Measurements from ENCODE around the gene MYOG.
A peak's percentile ranks its signal among the peaks of the same experiment; 100 is the strongest.

Gene MYOG

DNA sequence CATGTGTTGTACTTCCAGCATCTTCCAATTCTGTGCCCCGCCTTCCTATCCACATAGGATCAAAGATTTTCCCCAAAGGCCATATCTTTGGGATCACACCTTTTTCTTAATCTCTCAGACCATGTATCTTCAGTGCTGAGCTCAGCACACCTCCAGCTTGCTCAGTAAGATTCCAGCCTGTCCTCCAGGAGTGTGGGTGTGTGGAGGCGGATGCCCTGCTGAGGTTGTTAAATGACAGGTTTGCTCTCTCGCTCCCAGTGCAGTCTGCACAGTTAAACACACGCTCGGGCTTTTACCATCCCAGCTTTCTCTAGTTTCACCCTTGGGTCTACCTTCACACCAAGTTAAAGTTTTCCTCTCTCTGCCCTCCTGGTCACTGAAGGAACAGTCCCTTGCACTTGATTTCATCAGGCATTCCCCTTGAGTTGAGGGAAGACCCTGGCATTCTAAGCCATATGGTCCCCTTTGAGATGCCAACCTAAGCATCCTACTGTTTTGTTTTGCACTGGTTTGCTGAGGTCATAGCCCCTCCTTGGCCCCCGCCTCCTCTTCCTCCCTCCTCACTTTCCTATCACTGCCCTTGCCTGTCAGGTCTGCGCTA is 13.7 kb downstream of the MYOG start:
- DNase-seq, result no peak

DNA sequence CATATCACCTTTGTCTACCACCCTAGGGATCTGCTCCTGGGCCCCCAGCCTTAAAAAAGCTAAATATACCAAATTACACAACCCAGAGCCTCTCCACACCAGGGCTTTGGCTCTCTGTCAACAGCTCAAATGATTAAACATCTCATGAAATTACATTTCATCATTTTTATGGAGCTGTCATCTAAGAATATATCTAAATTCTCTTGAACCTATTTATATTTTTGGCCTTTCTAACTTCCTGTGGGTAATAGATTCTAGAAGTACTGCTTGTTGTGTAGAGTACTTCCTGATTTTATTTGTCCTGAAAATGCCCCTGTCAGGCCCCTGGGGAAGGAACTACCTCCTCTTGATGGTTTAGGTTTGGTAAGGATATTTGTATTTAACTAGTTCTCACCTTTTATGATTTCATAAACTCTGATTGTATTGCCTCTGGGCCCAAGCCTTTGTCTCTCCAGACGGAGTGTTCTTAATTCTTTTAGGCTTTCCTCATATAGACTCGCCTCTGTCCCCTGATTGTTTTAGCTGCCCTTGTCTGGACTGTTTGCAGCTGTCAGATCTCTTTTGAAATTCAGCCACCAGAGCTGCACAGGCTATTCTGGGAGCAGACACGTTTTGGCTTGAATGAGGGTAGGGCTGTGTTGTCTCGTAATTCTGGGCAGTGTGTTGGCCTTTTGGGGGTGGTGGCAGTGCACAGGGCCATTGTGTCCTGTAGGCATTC is 16.6 kb downstream of the MYOG start:
- no peak for DNase-seq

DNA sequence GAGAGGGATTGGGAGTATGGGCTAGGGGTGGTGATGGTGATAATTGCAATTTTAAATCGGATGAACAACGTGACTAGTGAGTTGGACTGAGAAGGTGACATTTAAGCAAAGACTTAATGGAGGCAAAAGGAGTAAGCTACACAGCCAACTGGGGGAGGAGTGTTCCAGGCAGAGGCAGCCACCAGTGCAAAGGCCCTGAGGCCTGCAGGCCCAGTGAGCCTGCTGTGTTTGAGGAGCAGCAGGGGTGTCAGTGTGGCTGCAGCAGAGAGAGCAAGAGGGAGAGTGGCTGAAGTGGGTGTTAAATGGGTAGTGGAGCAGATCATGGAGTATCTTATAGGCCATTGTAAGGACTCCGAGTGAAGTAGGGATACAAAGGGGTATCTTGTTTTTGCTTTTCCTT is 18.8 kb downstream of the MYOG start:
- no peak for DNase-seq

DNA sequence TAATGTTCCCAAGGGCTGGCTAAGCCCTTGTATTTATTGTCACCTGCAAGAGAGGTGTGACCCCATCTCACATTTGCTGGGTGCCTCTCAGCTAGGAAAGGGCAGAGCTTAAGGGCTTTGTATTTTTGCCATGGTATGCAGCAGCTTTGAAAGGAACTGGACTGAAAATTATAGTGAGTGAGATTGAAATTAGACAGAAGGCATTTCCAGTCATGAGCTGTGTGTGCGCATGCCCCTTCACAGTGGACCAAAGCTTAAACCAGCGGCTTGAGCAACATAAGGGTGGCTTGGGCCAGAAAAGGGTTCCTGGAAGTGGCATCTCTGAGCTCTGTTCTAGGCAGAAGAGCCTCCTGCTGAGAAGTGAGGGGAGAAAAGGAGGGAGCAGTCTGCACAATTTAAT is 19.8 kb downstream of the MYOG start:
- DNase-seq, result no peak

GRCh38 chr1:203065191-203065590 is 20.6 kb downstream of the MYOG start:
- no peak for DNase-seq

- DNase-seq, result no peak
Measured at GRCh38 chr1:203063287-203063686, 22.5 kb downstream of the MYOG start.

- no peak for DNase-seq
Measured at GRCh38 chr1:203060115-203060514, 25.7 kb downstream of the MYOG start.

DNA sequence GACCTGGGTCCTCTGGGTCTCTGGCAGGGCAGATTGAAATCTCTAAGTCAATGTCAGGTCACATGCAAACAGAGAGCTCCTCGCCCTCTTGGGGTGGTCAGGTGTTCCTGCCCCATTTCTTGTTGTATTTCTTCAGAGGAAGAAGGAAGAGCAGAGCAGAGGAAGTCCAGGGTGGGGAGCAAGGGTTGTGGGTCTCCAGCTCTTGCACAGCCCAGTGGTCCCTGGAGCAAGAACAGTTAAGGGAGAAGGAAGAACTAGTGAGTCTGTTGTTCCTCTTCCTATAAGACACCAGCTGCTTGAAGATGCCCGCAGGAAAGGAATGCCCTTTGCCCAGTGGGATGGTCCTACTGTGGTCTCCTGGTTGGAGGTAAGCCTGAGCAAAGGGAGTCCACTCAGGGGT is 26.3 kb downstream of the MYOG start:
- no peak for DNase-seq

- no peak for DNase-seq
Measured at GRCh38 chr1:203058676-203058935, 27.2 kb downstream of the MYOG start.

DNA sequence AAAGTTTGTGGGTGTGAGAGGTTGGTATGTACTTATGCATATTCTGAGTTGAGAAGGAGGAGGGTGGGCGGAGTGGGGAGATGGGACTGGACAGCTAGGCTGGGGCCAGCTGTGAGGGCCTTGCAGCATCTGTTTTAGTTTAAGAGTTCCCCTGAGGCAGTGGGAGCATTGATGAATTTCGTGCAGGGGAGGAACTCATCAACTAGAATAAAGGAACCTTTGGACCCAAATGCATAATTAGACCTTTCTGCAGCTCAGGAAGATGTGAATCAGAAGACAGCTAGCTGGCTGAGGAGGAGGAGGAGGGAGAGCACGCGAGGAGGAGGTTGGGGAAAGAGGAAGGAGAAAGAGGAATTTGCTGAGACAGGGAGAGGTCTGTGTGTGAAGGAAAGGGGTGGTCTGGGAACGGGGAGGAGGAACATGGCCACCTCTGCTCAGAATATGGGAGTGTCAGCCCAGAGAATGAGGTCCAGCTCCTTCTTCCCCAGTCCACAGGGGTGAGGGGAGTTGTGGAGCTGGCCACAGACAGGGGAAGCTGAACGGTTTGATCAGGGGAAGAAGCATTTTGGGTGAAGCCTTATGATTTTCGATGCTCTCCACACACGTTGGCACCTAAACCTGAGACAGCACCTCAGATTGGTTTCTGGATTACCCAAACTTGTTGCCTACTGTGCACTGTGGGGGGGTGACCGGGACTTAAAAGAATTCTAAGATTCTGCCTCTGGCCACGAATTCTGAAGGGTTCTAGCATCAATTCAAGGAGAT is 27.7 kb downstream of the MYOG start:
- DNase-seq, result no peak

DNA sequence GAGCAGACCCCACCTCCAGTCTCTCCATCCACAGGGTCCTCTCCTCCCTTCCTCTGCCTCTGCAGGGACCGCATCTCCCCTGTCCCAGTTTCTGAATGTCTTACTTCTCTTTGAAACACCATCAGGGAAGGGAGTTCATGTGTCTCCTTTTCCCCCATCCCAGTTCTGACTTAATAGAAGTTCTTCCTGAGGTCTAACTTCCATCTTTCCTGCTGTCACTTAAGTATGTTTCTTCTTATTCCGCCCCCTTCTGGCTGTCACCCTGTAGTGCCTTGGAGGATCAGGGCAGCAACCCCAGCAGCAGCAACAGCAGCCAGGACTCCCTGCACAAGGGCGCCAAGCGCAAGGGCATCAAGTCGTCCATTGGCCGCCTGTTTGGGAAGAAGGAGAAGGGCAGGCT is 29.3 kb downstream of the MYOG start:
- DNase-seq, result no peak

GRCh38 chr1:203056012-203056411 is 29.8 kb downstream of the MYOG start:
- no peak for DNase-seq

DNA sequence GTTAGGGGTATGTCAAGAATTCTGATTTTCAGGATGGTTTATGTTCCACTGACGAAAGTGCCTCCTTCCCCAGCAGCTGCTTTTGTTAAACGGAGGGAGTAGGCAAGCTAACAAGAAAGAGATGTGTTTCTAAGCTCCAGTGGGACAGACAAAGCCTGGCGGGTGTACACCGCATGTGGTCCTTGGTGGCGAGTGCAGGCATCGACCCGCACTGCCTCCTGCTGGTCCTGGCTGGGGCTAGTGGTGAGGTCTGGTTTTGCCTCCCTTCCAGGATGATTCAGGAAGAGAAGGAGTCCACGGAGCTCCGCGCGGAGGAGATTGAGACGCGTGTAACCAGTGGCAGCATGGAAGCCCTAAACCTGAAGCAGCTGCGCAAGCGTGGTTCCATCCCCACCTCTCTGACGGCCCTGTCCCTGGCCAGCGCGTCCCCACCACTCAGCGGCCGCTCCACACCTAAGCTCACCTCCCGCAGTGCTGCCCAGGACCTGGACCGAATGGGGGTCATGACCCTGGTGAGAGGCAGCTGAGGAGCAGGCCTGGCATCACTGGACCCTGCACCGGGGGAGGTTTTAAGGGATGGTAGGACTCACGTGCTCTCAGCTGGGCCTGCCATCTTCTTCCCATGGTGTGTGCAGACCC is 30.5 kb downstream of the MYOG start:
- DNase-seq, result no peak

- no peak for DNase-seq
Measured at GRCh38 chr1:203054642-203055041, 31.2 kb downstream of the MYOG start.

DNA sequence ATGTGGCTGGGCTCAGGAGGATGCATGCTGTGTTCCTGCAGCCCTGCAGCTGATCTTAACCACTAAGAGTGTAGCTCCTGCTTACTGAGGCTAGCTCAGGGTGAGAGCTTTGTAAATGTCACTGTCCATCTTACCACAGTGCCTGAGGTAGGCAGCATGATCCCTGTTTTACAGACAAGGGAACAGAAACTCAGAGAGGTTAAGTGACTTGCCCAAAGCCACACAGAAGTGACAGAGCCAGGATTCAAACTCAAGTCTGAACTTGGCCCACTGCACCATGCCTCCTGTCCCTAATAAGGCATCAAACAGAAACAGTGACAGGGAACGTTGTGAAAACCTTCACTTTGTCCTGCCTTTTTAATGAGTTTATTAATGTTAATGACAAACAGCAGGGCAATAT is 31.6 kb downstream of the MYOG start:
- DNase-seq, result no peak

- no peak for DNase-seq
Measured at GRCh38 chr1:203052601-203053000, 33.2 kb downstream of the MYOG start.

GRCh38 chr1:203051841-203052324 is 33.9 kb downstream of the MYOG start:
- DNase-seq, result peak; percentile 86

DNA sequence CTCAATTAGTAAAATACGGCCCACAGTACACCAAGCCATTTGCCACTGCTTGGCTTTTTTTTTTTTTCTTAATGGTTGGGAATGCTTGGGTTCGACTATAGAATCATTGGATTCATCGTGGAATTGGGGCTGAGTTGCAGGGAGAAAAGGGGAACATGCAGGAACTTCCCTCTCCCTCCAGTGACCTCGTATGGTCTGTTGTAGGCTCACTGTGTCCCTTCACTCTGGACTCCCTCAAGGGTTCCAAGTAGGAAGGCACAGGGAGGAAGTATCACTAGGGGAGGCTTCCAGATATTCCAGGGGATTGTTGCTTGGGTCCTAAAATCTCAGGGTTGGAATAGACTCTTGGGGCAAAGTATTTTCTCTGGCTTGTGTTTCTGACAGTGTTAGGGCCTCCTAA is 35.0 kb downstream of the MYOG start:
- no peak for DNase-seq

- no peak for DNase-seq
Measured at GRCh38 chr1:203049576-203050180, 36.1 kb downstream of the MYOG start.

DNA sequence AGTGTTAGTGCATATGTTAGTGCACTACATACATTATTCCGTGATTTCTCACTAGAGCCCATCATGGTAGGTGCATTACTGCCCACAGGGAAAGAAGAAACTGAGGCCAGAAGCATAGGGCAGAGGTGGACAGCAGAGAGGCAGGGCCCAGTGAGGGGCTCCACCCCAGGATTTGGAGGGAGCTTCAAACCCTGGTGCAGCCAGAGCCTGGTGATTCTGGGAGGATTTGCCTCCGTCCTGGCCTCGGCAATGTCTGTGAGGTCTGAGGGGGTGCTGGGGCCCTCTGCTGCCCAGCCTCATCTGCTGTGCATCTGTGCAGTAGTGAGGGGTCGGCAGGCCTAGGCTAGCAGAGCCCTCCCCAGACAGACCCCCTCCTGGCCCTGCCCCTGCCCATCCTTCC is 36.7 kb downstream of the MYOG start:
- DNase-seq, result no peak

DNA sequence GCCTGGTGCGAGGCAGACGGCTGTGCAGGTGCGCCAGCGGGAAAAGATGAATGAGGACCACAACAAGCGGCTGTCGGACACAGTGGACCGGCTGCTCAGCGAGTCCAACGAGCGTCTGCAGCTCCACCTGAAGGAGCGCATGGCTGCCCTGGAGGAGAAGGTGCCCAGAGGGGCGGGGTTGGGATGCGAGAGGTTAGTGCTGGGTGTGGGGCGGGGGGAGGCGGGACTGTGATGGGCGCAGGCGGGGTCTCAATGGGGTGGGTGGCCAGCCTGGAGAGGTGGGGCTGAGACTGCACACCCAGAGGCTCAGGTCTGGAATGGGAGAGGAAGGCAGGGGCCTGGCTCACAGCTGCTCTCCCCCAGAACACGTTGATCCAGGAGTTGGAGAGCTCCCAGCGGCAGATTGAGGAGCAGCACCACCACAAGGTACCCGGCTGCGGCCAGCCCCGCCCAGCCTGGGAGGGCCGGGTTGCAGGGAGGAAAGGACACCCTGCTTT is 37.2 kb downstream of the MYOG start:
- DNase-seq, result peak; percentile 73

DNA sequence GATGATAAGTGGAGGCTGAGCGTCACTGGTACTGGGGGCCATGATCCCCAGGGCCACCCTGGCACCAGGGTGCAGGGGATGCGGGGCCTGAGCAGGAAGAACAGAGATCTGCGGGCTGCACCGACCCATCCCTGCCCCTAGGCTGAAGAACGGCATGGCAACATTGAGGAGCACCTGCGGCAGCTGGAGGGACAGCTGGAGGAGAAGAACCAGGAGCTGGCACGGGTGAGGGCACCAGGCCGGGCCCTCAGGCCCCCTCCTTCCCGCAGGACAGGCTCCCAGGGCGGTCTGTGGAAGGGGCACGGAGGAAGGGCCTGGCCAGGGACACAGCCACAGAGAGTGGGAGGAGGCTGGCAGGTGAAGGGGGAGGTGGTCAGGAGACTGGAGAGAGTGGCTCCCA is 37.7 kb downstream of the MYOG start:
- no peak for DNase-seq

DNA sequence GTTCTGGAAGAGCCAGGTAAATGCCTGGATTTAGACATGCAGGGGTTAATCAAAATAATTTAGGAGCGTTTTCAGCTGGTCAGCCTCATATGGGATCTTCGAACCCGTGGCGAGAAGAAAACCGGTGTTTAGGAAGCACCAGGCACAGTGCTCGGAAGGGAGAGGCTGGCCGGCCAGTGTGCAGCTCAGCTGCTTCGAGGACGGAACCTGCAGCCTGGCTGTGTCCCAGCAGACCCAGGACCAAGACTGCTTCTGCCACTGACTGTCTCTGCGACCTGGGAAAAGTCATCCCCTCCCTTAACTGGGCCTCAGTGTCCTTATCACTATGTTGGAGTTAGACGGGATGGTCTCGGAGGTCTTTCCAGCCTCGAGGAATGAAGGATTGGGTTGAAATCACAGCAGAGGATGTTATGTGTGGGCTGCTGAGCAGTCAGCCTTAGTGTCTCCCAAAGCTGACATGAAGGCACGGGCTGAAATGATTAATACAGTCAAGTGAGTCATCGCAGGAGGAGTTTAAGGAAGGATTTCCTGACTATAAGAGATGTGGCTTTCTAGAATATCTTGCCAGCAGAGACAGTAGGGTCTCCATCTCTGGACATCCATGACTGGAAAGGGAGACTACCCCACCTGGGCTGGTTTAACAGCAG is 38.7 kb downstream of the MYOG start:
- DNase-seq, result no peak

Measured in NCI-H2171 (cell line).